Calu3 (cell line): ENCODE results near the gene PHYHIPL. TPM values are rescaled to one million over a fixed set of nuclear protein-coding genes. Genes with fewer than 3 reads are reported as not detected.

Experiments
- BruUV-seq: library from RNA; stranded (reverse); fragments of 400-500 nt; replicated peaks from 2 replicates; lab custom pipeline; 2021; lab: Mats Ljungman, UMichigan
- CTCF ChIA-PET: fragments of 300-600 bp; sonication (Branson Sonifier 250); formaldehyde crosslinking; loops from one replicate; lab custom pipeline; 2022; ENCODE audit warnings: antibody characterized with exemption; lab: Charles Lee
- DNase-seq: peaks from one replicate; pipeline ENCODE4 v3.0.0; 2022
- H3K27ac Mint-ChIP-seq: one replicate; pipeline ENCODE4 v1.8.0; 2022; ENCODE audit warnings: mixed read lengths; ENCODE audit not compliant: unreplicated experiment
- H3K27me3 Mint-ChIP-seq: one replicate; pipeline ENCODE4 v1.8.0; 2022; ENCODE audit warnings: mixed read lengths; ENCODE audit not compliant: unreplicated experiment
- H3K36me3 Mint-ChIP-seq: one replicate; pipeline ENCODE4 v1.8.0; 2022; ENCODE audit warnings: mild to moderate bottlenecking, moderate library complexity, mixed read lengths; ENCODE audit not compliant: insufficient read depth, unreplicated experiment
- H3K4me1 Mint-ChIP-seq: one replicate; pipeline ENCODE4 v1.8.0; 2022; ENCODE audit warnings: mild to moderate bottlenecking, low read depth, mixed read lengths; ENCODE audit not compliant: unreplicated experiment
- H3K4me3 Mint-ChIP-seq: one replicate; pipeline ENCODE4 v1.8.0; 2022; ENCODE audit warnings: mild to moderate bottlenecking, low read depth, moderate library complexity, mixed read lengths; ENCODE audit not compliant: unreplicated experiment
- H3K9me3 Mint-ChIP-seq: one replicate; pipeline ENCODE4 v1.8.0; 2022; ENCODE audit warnings: low read depth, mixed read lengths; ENCODE audit not compliant: unreplicated experiment
- CTCF ChIP-seq: fragments of 200-600 bp; IDR thresholded peaks from one replicate; pipeline ENCODE4 v1.8.0; 2022; ENCODE audit warnings: antibody characterized with exemption; ENCODE audit not compliant: unreplicated experiment
- intact Hi-C: fragments of 100-400 bp; cut with micrococcal nuclease; formaldehyde crosslinking; loops from one replicate; pipeline ENCODE4 v1.10.0; 2022; ENCODE audit not compliant: unreplicated experiment
- total RNA-seq: library from RNA; stranded (reverse); gene quantifications from 2 replicates; pipeline ENCODE4 v1.2.3, GENCODE V29; 2022

The PHYHIPL gene
- total RNA-seq, 1 experiment from 2014 or later: not detected

- CTCF ChIA-PET: no interaction called here
- Mint-ChIP-seq H3K36me3 (no peaks in the 10 kb centered on the region), H3K27me3 (peaks cover 36% of the 10 kb centered on the region), H3K27ac (no peak overlapping the region), H3K9me3 (no peaks in the 10 kb centered on the region), H3K4me1 (no peaks in the 10 kb centered on the region), H3K4me3 (no peak overlapping the region)
- intact Hi-C loops: no loop called here
- no TSS peak for BruUV-seq
- no peak for DNase-seq
- TF ChIP-seq CTCF: no peak
These were observed 82.4 kb downstream of the PHYHIPL start for GRCh38 chr10:59258890-59259289.

- no peaks in the 10 kb centered on the region for H3K36me3 Mint-ChIP-seq
- CTCF ChIA-PET: interaction anchor here (0.6 kb wide), 2 partner anchors 187 to 351 kb away, joined by 3 read pairs; no protein-coding TSS in a partner anchor
- no peak for TF ChIP-seq CTCF
- no peak for DNase-seq
- H3K9me3 Mint-ChIP-seq: no peaks in the 10 kb centered on the region
- no peak overlapping the region for H3K27ac Mint-ChIP-seq
- H3K4me1 Mint-ChIP-seq: no peaks in the 10 kb centered on the region
- no peak overlapping the region for H3K4me3 Mint-ChIP-seq
- intact Hi-C loops: no loop called here
- H3K27me3 Mint-ChIP-seq: peaks cover 48% of the 10 kb centered on the region
- no TSS peak for BruUV-seq
These were observed 88.7 kb downstream of the PHYHIPL start for GRCh38 chr10:59265141-59265540.

- no peaks in the 10 kb centered on the region for H3K9me3 Mint-ChIP-seq
- no TSS peak for BruUV-seq
- DNase-seq: no peak
These were observed 89.9 kb downstream of the PHYHIPL start for GRCh38 chr10:59266321-59266720.

GRCh38 chr10:59268460-59268859, 92.0 kb downstream of the PHYHIPL start:
- CTCF ChIA-PET: no interaction called here
- peaks cover 80% of the 10 kb centered on the region for H3K27me3 Mint-ChIP-seq
- no peak overlapping the region for H3K27ac Mint-ChIP-seq
- DNase-seq: no peak
- no peaks in the 10 kb centered on the region for H3K4me1 Mint-ChIP-seq
- no peaks in the 10 kb centered on the region for H3K9me3 Mint-ChIP-seq
- TF ChIP-seq CTCF: no peak
- no peaks in the 10 kb centered on the region for H3K36me3 Mint-ChIP-seq
- BruUV-seq: no TSS peak
- H3K4me3 Mint-ChIP-seq: no peak overlapping the region
- intact Hi-C loops: no loop called here

More at GRCh38 chr10:59266321-59266720, 89.9 kb downstream of the PHYHIPL start:
- CTCF ChIA-PET: no interaction called here
- no peaks in the 10 kb centered on the region for H3K36me3 Mint-ChIP-seq
- no peaks in the 10 kb centered on the region for H3K4me1 Mint-ChIP-seq
- no peak overlapping the region for H3K27ac Mint-ChIP-seq
- peaks cover 60% of the 10 kb centered on the region for H3K27me3 Mint-ChIP-seq
- no peak for TF ChIP-seq CTCF
- intact Hi-C loops: no loop called here
- H3K4me3 Mint-ChIP-seq: no peak overlapping the region
